Neural progenitor cell (in vitro differentiated cells): ENCODE measurements around the gene CEND1. TPM values are rescaled to one million over a fixed set of nuclear protein-coding genes. Genes with fewer than 3 reads are reported as not detected.

Experiments used
- DNase-seq: peaks from one replicate; pipeline ENCODE4 v3.0.0-alpha.2; 2016; ENCODE audit warnings: low spot score
- H2AFZ ChIP-seq: fragments of 200-600 bp; sonication (generic); replicated peaks from 2 replicates; pipeline ENCODE4 v1.6.1; 2016; ENCODE audit warnings: antibody characterized with exemption
- H3F3A ChIP-seq: fragments of 200-600 bp; sonication (generic); 2 replicates; pipeline ENCODE4 v1.6.1; 2016; ENCODE audit warnings: antibody characterized with exemption, low read depth
- H3K27ac ChIP-seq: fragments of 200-600 bp; sonication (generic); 2 replicates; pipeline ENCODE4 v1.5.1; 2016; ENCODE audit warnings: mild to moderate bottlenecking
- H3K27me3 ChIP-seq: fragments of 200-600 bp; sonication (generic); 2 replicates; pipeline ENCODE4 v1.6.1; 2016; ENCODE audit warnings: mild to moderate bottlenecking, moderate library complexity
- H3K36me3 ChIP-seq: fragments of 200-600 bp; sonication (generic); 2 replicates; pipeline ENCODE4 v1.5.1; 2016
- H3K4me1 ChIP-seq: fragments of 200-600 bp; sonication (generic); 2 replicates; pipeline ENCODE4 v1.6.1; 2016; ENCODE audit warnings: mixed run types
- H3K4me2 ChIP-seq: fragments of 200-600 bp; sonication (generic); 2 replicates; pipeline ENCODE4 v1.6.1; 2016
- H3K4me3 ChIP-seq: fragments of 200-600 bp; sonication (generic); 2 replicates; pipeline ENCODE4 v1.5.1; 2016
- H3K79me2 ChIP-seq: fragments of 200-600 bp; sonication (generic); 2 replicates; pipeline ENCODE4 v1.6.1; 2016; ENCODE audit warnings: low read depth
- H3K9ac ChIP-seq: fragments of 200-600 bp; sonication (generic); 2 replicates; pipeline ENCODE4 v1.6.1; 2016
- H3K9me3 ChIP-seq: fragments of 200-600 bp; sonication (generic); 2 replicates; pipeline ENCODE4 v1.5.1; 2016; ENCODE audit warnings: low read depth
- H4K20me1 ChIP-seq: fragments of 200-600 bp; sonication (generic); 2 replicates; pipeline ENCODE4 v1.6.1; 2016; ENCODE audit warnings: low read depth
- H3K27ac Mint-ChIP-seq: 3 replicates; pipeline ENCODE4 v1.8.0; 2021; ENCODE audit warnings: mixed read lengths
- H3K27me3 Mint-ChIP-seq: 2 replicates; pipeline ENCODE4 v1.8.0; 2022; ENCODE audit warnings: low read depth, mild to moderate bottlenecking, inconsistent platforms, moderate library complexity, mixed read lengths; ENCODE audit not compliant: insufficient read depth
- H3K36me3 Mint-ChIP-seq: 3 replicates; pipeline ENCODE4 v1.8.0; 2021; ENCODE audit warnings: mixed read lengths
- H3K4me1 Mint-ChIP-seq: 3 replicates; pipeline ENCODE4 v1.8.0; 2021; ENCODE audit warnings: mixed read lengths
- H3K4me3 Mint-ChIP-seq: 3 replicates; pipeline ENCODE4 v1.8.0; 2021; ENCODE audit warnings: mild to moderate bottlenecking, moderate library complexity, mixed read lengths
- H3K9me3 Mint-ChIP-seq: 3 replicates; pipeline ENCODE4 v1.8.0; 2020; ENCODE audit warnings: mixed read lengths
- CTCF ChIP-seq: fragments of 200-600 bp; sonication (generic); IDR thresholded peaks from 2 replicates; pipeline ENCODE4 v1.5.1; 2017; ENCODE audit warnings: antibody characterized with exemption, mild to moderate bottlenecking
- EZH2 ChIP-seq: fragments of 200-600 bp; sonication (generic); IDR thresholded peaks from 2 replicates; pipeline ENCODE4 v1.6.1; 2017; ENCODE audit warnings: antibody characterized with exemption, mild to moderate bottlenecking, moderate library complexity
- EZH2phosphoT487 ChIP-seq: fragments of 200-600 bp; sonication (generic); IDR thresholded peaks from 2 replicates; pipeline ENCODE4 v1.6.1; 2017; ENCODE audit warnings: antibody characterized with exemption
- total RNA-seq: library from RNA; depleted of rRNA; stranded (reverse); fragments of >200 nt; gene quantifications from 2 replicates; pipeline ENCODE4 v1.2.3, GENCODE V29; 2015; ENCODE audit warnings: low replicate concordance

Gene CEND1
- total RNA-seq, 1 donor from 2014 or later = 0.94 TPM

GRCh38 chr11:831118-831864 is 41.4 kb upstream of the CEND1 start:
- Mint-ChIP-seq H3K9me3 (no peaks in the 10 kb centered on the region), H3K27ac (no peak overlapping the region), H3K27me3 (peaks cover 37% of the 10 kb centered on the region), H3K36me3 (no peaks in the 10 kb centered on the region), H3K4me3 (peak overlapping the region; percentile 81), H3K4me1 (peaks cover 44% of the 10 kb centered on the region)
- no peak overlapping the region for H3K9ac ChIP-seq
- peak overlapping the region; percentile 45 for H3K4me3 ChIP-seq
- DNase-seq = peak; percentile 49
- peaks cover 54% of the 10 kb centered on the region for H3K4me1 ChIP-seq
- H3F3A ChIP-seq = peaks cover 60% of the 10 kb centered on the region
- H3K79me2 ChIP-seq = no peaks in the 10 kb centered on the region
- TF ChIP-seq EZH2phosphoT487 (no peak), EZH2 (no peak), CTCF (no peak)
- H4K20me1 ChIP-seq = peaks cover 65% of the 10 kb centered on the region
- H2AFZ ChIP-seq = no peak overlapping the region
- H3K27me3 ChIP-seq = peaks cover 62% of the 10 kb centered on the region
- H3K27ac ChIP-seq = no peak overlapping the region
- peak overlapping the region; percentile 80 for H3K4me2 ChIP-seq
- H3K36me3 ChIP-seq = no peaks in the 10 kb centered on the region
- no peaks in the 10 kb centered on the region for H3K9me3 ChIP-seq

GRCh38 chr11:830295-831117 is 40.6 kb upstream of the CEND1 start:
- Mint-ChIP-seq H3K36me3 (no peaks in the 10 kb centered on the region), H3K4me1 (peaks cover 44% of the 10 kb centered on the region), H3K9me3 (no peaks in the 10 kb centered on the region), H3K27ac (no peak overlapping the region), H3K4me3 (peak overlapping the region; percentile 76), H3K27me3 (peaks cover 35% of the 10 kb centered on the region)
- Histone ChIP-seq H3K4me2 (peak overlapping the region; percentile 80), H3K36me3 (no peaks in the 10 kb centered on the region), H3K27me3 (peaks cover 70% of the 10 kb centered on the region), H3K27ac (no peak overlapping the region), H3K9ac (no peak overlapping the region), H2AFZ (no peak overlapping the region), H3F3A (peaks cover 60% of the 10 kb centered on the region), H3K4me1 (peaks cover 54% of the 10 kb centered on the region), H3K9me3 (no peaks in the 10 kb centered on the region), H3K79me2 (no peaks in the 10 kb centered on the region), H4K20me1 (peaks cover 68% of the 10 kb centered on the region), H3K4me3 (peak overlapping the region; percentile 45)
- TF ChIP-seq EZH2phosphoT487 (peak; percentile 35), CTCF (no peak), EZH2 (no peak)
- peak; percentile 96 for DNase-seq

GRCh38 chr11:829847-830294 is 40.0 kb upstream of the CEND1 start:
- Histone ChIP-seq H2AFZ (no peak overlapping the region), H3K27me3 (peaks cover 76% of the 10 kb centered on the region)

More at GRCh38 chr11:829847-830294, 40.0 kb upstream of the CEND1 start:
- H3K27ac Mint-ChIP-seq = no peak overlapping the region
- H3K9ac ChIP-seq = no peak overlapping the region
- TF ChIP-seq EZH2 = peak; percentile 67
- no peak for TF ChIP-seq EZH2phosphoT487
- no peak for TF ChIP-seq CTCF
- H3K4me3 Mint-ChIP-seq = peak overlapping the region; percentile 76
- peaks cover 46% of the 10 kb centered on the region for H3K4me1 Mint-ChIP-seq
- no peaks in the 10 kb centered on the region for H3K9me3 ChIP-seq
- peak overlapping the region; percentile 45 for H3K4me3 ChIP-seq
- H3F3A ChIP-seq = peaks cover 60% of the 10 kb centered on the region
- H3K4me1 ChIP-seq = peaks cover 54% of the 10 kb centered on the region
- no peak overlapping the region for H3K27ac ChIP-seq
- peaks cover 39% of the 10 kb centered on the region for H3K27me3 Mint-ChIP-seq
- no peaks in the 10 kb centered on the region for H3K79me2 ChIP-seq
- H3K36me3 Mint-ChIP-seq = peaks cover 4% of the 10 kb centered on the region
- no peaks in the 10 kb centered on the region for H3K36me3 ChIP-seq
- H4K20me1 ChIP-seq = peaks cover 67% of the 10 kb centered on the region
- DNase-seq = no peak
- peak overlapping the region; percentile 80 for H3K4me2 ChIP-seq
- H3K9me3 Mint-ChIP-seq = no peaks in the 10 kb centered on the region
